ENCODE data around the gene FBXL17.

The FBXL17 gene

GRCh38 chr5:108396837-108397236 lies 14.9 kb upstream of the FBXL17 start (continued):
- TF ChIP-seq GLI2 (tag by site-specific recombination; IDR thresholded peaks at IDR 0.05; ENCODE audit: borderline replicate concordance, low read depth) (peak; percentile 5; the same call in 1 of the 2 replicates), ZNF510 (tag by site-specific recombination; IDR thresholded peaks at IDR 0.05; ENCODE audit: insufficient replicate concordance) (peak; percentile 62), ZNF629 (tag by site-specific recombination; IDR thresholded peaks at IDR 0.05) (0 out of 2 replicates have a peak, but pooled peaks have one; percentile 33), ZNF529 (tag by site-specific recombination; IDR thresholded peaks at IDR 0.05; ENCODE audit: insufficient replicate concordance) (peak; percentile 23), ZNF292 (tag by site-specific recombination; IDR thresholded peaks at IDR 0.05; ENCODE audit: borderline replicate concordance, low read depth) (0 out of 2 replicates have a peak, but pooled peaks have one; percentile 42), ZNF223 (tag by site-specific recombination; IDR thresholded peaks at IDR 0.05) (0 out of 2 replicates have a peak, but pooled peaks have one; percentile 20), ZNF404 (tag by site-specific recombination; IDR thresholded peaks at IDR 0.05) (0 out of 2 replicates have a peak, but pooled peaks have one; percentile 43), ZFP37 (tag by site-specific recombination; IDR thresholded peaks at IDR 0.05) (peak; percentile 52; the same call in 1 of the 2 replicates), ZNF654 (tag by site-specific recombination; IDR thresholded peaks at IDR 0.05; ENCODE audit: low read depth) (peak; percentile 37), ZNF202 (tag by site-specific recombination; IDR thresholded peaks at IDR 0.05; ENCODE audit: borderline replicate concordance) (peak; percentile 87; the same call in 1 of the 2 replicates), REST (tag by site-specific recombination; IDR thresholded peaks at IDR 0.05) (peak; percentile 56; the same call in 1 of the 2 replicates), ZNF140 (tag by site-specific recombination; IDR thresholded peaks at IDR 0.05) (peak; percentile 72; the same call in 1 of the 2 replicates)

GRCh38 chr5:108387758-108388157 lies 5.9 kb upstream of the FBXL17 start:
- H3K27ac ChIP-seq (ENCODE audit: extremely low read depth, low read depth, low read length): no peak overlapping the region
- CTCF ChIA-PET: no interaction called here
- TF ChIP-seq PRDM10 (tag by site-specific recombination; IDR thresholded peaks at IDR 0.05) (no peak), ZNF768 (tag by site-specific recombination; IDR thresholded peaks at IDR 0.05) (no peak), ZNF433 (tag by site-specific recombination; IDR thresholded peaks at IDR 0.05; ENCODE audit: low read depth) (no peak), ZNF518A (tag by site-specific recombination; conservative IDR thresholded peaks at IDR 0.05; ENCODE audit: low read depth) (no peak), ZNF350 (tag by site-specific recombination; IDR thresholded peaks at IDR 0.05) (no peak), ZNF121 (tag by site-specific recombination; IDR thresholded peaks at IDR 0.05) (no peak), ZNF747 (tag by site-specific recombination; IDR thresholded peaks at IDR 0.05) (no peak), ZBTB21 (tag by site-specific recombination; IDR thresholded peaks at IDR 0.05) (no peak), ZNF221 (tag by site-specific recombination; IDR thresholded peaks at IDR 0.05; ENCODE audit: borderline replicate concordance) (no peak), FEZF1 (tag by site-specific recombination; IDR thresholded peaks at IDR 0.05) (no peak)
- TF ChIP-seq, protein P1, sequence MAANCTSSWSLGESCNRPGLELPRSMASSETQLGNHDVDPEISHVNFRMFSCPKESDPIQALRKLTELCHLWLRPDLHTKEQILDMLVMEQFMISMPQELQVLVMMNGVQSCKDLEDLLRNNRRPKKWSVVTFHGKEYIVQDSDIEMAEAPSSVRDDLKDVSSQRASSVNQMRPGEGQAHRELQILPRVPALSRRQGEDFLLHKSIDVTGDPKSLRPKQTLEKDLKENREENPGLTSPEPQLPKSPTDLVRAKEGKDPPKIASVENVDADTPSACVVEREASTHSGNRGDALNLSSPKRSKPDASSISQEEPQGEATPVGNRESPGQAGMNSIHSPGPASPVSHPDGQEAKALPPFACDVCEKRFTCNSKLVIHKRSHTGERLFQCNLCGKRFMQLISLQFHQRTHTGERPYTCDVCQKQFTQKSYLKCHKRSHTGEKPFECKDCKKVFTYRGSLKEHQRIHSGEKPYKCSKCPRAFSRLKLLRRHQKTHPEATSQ (tag by site-specific recombination; IDR thresholded peaks at IDR 0.05): no peak

More at GRCh38 chr5:108387758-108388157, 5.9 kb upstream of the FBXL17 start:
- H3K36me3 ChIP-seq (ENCODE audit: control insufficient read depth in 2 of 2, insufficient read depth in 1 of 2, low read length in 2 of 2): no peaks in the 10 kb centered on the region
- no peak overlapping the region for H3K4me3 ChIP-seq (ENCODE audit: low read depth, low read length)
- POLR2A ChIA-PET: no interaction called here
- no peaks in the 10 kb centered on the region for H3K9me3 ChIP-seq (ENCODE audit: control insufficient read depth, insufficient read depth, low read depth, low read length)
- H3K4me1 ChIP-seq (ENCODE audit: control insufficient read depth, insufficient read depth, low read length): no peaks in the 10 kb centered on the region
